IPS-NIHi7 (cell line): Measurements from ENCODE around the gene CEP19.
"Not testable (repeated sequence)": the region's sequence is repeated elsewhere in the genome, so short reads cannot be mapped to it uniquely, and the experiment has no call there.

Experiments
- DNase-seq: peaks from one replicate; pipeline ENCODE4 v3.0.0; 2012; ENCODE audit warnings: mixed read lengths; ENCODE audit errors: extremely low spot score

The CEP19 gene

DNA sequence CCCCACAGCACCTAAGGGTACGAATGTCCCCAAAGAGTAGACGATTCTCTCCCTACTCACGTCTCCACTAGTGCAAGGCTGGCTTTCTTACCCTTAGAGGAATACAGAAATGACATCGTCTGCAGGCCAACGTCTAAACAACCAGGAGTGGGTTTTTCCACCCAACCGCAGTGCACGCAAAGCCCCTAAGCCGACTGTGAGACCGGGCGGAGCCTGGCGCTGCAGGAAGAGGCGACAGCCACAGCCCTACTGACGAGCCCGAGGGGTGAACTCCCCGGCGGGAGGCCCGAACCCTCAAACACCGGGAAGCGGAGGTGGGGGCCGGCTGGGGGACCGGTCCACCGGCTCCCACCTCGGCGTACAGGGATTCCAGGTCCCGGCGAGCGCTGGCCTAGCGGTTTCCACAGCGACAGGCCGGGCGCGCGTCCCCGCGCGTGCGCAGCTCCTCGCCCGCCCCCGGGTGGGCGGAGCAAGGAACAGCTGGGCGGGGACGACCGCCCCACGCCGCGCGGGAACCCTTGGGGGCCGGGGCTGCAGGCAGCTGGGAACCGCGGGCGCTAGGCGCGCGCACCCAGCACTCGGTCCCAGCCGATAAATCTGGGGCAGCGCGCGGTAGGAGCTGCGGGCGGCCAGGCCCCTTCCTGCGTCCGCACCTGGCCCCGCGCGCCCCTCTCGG is at the start of gene CEP19, which contains the start of gene PIGX:
CEP19 (minus strand) TSS at position 413 of the 676 bp plus-strand sequence. CDS start 3,593 bp downstream, outside the sequence.
PIGX (plus strand) TSS at position 540 of the 676 bp plus-strand sequence.
- DNase-seq: peak; percentile 93

DNA sequence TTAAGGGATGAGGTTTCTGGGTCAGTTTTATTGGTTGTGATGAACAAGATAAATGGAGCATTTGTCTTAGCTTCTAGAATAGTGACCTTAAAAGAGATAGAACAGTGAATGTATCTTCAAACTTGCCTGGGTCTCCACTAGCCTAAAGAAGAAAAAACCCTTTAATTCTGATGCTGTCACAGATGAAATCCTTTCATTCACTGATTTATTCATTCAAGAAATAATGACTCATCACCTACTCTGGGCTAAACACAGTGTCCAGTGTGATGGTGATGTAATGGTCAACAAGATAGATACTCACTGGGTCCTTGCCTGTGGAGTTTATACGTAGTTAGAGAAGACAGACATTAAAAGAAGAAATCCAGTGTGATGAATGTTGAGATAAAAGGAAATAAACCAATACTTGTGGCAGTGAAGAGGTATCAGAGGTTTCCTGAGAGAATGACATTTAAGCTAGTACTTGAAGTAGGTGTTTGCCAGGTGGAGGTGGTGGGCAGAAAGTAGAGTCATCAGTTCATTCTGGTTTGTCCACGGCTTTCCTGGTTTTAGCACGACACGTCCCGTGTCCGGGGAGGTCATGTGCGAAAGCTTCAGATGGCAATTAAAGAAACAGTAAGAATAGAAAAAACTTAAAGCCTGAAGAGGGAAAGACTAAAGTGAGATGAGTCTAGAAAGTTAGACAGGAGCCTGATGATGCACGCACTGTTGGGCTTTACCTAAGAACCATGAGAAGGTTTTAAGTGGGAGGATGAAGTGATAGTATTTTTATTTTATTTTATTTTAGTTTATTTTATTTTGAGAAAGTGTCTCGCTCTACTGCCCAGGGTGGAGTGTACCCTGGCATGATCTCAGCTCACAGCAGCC is 46.1 kb upstream of the CEP19 start:
- DNase-seq: no peak

- no peak for DNase-seq
Observed at GRCh38 chr3:196756732-196757131, 44.7 kb upstream of the CEP19 start.

GRCh38 chr3:196754091-196754981 is 42.3 kb upstream of the CEP19 start:
- no peak for DNase-seq

- no peak for DNase-seq
Observed at GRCh38 chr3:196753201-196753600, 41.2 kb upstream of the CEP19 start.

GRCh38 chr3:196749125-196749524 is 37.1 kb upstream of the CEP19 start:
- no peak for DNase-seq

DNA sequence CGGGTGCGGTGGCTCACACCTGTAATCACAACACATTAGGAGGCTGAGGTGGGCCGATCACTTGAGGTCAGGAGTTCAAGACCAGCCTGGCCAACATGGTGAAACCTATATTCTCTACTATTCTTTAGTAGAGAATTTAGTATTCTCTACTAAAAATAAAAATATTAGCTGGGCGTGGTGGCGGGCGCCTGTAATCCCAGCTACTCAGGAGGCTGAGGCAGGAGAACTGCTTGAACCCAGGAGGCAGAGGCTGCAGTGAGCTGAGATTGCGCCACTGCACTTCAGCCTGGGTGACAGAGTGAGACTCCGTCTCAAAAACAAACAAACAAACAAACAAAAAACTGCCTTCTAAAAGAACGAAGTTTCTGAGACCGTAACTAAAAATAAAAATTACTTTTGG is 31.5 kb upstream of the CEP19 start:
- not testable (repeated sequence) for DNase-seq

DNA sequence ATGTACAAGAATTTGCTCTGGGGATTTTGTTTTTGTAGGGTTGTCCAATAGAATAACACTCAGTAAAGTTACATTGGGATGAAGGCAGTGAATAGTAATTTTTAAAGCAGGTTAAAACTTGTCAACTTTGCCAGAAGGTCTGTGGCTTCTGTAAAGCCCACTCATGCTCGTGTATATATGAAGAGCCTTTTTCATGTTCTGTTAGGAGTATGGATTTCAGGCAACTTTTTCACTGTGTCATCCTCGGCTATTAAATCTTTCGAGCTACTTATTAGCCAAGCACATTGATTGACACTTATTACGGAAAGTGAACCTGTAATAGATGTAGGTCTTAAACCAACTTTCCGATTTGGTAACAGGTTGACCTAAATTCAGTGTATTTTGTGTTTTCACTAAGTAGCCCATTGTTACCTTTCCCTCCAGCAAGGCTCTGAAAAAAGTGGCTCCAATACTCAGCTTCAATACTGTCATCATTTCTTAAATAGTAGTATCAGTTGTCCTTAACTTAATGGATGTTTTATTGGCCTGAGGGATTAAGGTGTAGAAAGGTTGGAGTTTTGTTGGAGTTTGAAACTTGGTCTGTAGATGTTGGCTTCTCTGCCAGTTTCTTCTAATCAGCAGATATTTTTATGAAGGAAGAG is 29.3 kb upstream of the CEP19 start:
- no peak for DNase-seq

GRCh38 chr3:196740481-196741248 is 28.6 kb upstream of the CEP19 start:
- DNase-seq: peak; percentile 27

GRCh38 chr3:196739671-196740480 is 27.8 kb upstream of the CEP19 start, which contains the start of gene PAK2:
TSS of gene PAK2 (plus strand) at chr3:196739857. CDS start at chr3:196782647, 42,790 bp downstream.
- DNase-seq: peak; percentile 94

- DNase-seq: no peak
Observed at GRCh38 chr3:196737655-196738054, 25.6 kb upstream of the CEP19 start.

- no peak for DNase-seq
Observed at GRCh38 chr3:196736670-196737374, 24.8 kb upstream of the CEP19 start.

DNA sequence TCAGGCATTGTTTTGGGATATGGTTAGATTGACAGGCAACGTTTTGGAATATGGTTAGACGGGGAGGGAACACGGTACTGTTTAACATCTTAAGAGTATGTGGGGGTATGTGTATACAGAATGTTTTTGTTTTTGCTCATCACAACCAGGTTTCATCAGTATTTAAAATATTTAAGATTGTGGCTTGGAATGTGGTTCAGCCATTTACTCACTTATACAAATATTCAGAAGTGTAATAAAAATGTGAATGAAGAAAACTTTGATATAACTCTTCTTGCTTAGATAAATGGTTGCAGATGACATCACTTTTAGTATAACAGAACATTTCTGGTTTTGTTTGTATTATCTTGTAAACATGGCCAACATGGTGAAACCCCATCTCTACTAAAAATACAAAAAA is 23.7 kb upstream of the CEP19 start:
- DNase-seq: no peak

DNA sequence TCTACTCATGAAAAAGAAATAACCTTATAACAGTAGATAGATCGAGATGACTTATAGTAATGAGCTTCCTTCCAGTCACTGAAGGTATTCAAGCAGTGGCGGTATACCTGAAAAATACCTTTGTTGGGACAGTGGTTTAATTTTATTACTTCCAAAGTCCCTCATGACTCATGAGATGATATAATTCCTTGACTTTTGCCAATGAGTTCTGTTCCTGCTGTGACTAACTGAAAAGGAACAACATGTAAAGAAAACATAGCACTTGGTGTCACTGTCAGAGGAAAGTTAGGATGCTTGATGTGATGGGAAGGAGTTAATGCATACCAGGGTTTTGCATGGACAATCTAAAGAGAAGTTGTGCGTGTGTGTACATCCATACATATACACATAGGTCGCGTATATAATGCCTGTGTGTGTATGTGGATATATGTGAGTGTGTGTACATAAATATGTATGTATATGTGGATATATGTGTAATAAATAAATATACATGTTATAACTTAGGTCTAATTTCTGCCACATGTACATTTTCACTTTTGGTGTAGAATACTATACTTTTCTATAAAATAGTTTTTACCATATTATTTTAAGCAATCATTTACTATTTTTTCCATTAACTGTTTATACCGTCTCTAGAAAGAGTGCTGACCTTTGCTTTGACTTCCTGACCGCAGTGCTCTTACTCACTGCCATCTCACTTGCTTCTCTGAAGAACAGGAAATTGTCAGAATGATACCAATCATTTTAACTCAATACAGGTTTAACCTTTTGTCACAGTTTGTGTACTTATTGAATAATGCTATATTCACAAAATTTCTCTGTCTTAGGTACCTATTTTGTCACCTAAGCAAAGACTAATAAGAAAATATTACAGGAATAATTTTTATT is 15.0 kb upstream of the CEP19 start:
- no peak for DNase-seq

- DNase-seq: no peak
Observed at GRCh38 chr3:196721097-196721496, 9.0 kb upstream of the CEP19 start.

- DNase-seq: not testable (repeated sequence)
Observed at GRCh38 chr3:196717162-196717561, 5.1 kb upstream of the CEP19 start.

DNA sequence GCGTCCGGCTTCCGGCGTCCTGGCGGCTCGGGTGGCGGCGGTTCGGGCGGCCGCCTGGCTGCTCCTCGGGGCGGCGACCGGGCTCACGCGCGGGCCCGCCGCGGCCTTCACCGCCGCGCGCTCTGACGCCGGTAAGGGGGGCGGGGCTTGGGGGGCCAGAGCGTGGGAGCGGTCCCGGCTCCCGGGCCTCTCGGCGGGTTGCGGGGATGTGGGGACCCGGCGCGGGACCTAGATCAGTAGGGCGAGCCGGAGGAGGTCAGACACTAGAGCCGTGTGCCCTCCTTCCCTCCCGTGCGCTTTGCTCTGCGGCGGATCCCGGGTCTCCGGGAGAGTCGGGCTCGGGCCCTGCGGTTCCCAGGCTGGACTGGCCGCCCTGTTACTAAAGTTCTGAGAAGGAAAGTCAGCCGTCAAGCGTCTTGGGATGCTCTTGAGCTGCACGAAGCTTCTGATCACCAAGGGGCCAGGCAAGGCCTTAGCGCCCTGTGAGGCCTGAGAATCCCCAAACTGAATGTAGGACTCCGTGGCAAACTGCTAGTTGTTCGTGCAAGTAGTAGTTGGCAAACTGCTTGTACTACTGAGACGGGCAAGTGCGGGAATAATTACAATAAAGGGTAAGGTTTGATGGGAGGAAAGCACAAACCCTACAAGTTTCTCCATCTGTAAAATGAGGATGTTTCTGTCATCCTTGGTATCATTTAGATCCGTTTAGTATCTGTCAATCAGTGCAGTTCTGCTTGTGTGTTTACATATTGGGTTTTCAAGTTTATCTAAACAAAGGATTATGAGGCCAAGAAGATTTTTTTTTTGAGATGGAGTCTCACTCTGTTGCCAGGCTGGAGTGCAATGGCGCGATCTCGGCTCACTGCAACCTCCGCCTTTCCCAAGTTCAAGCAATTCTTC is 714 bp upstream of the CEP19 start:
- DNase-seq: peak; percentile 64
